Thyroid gland (tissue), 4 donors: ENCODE measurements around the gene FAM53B. TPM values are rescaled to one million over a fixed set of nuclear protein-coding genes. Genes with fewer than 3 reads are reported as not detected.

Experiments
- DNase-seq, 2 donors: peaks; one replicate each; pipeline ENCODE4 v3.0.0-alpha.2; 2019
- H3K27ac ChIP-seq, 3 donors: fragments of 200-600 bp; sonication (generic); 1 replicate in 2 of 3; 2 replicates in 1 of 3; pipeline ENCODE4 v1.5.1; 2016 to 2019; ENCODE audit warnings: mild to moderate bottlenecking in 1 of 3, moderate library complexity in 1 of 3
- H3K27me3 ChIP-seq: fragments of 200-600 bp; sonication (generic); one replicate; pipeline ENCODE4 v1.5.1; 2019
- H3K36me3 ChIP-seq, 2 donors: fragments of 200-600 bp; sonication (generic); one replicate each; pipeline ENCODE4 v1.5.1; 2016 to 2019
- H3K4me1 ChIP-seq, 2 donors: fragments of 200-600 bp; sonication (generic); one replicate each; pipeline ENCODE4 v1.5.1; 2017 to 2019
- H3K4me3 ChIP-seq, 3 donors: fragments of 200-600 bp; sonication (generic); replicated peaks in 1 of 3; 1 replicate in 2 of 3; 2 replicates in 1 of 3; pipeline ENCODE4 v1.5.1; 2016; ENCODE audit warnings: mild to moderate bottlenecking in 1 of 3
- H3K9me3 ChIP-seq: fragments of 200-600 bp; sonication (generic); one replicate; pipeline ENCODE4 v1.5.1; 2017
- CTCF ChIP-seq, 6 experiments: fragments of 200-600 bp in 3 of 6; fragments of 450-650 bp in 3 of 6; sonication (generic) in 3 of 6; IDR thresholded peaks; one replicate each; pipeline ENCODE4 v1.5.1; 2016 to 2019; ENCODE audit warnings: antibody characterized with exemption in 6 of 6, mild to moderate bottlenecking in 2 of 6, inconsistent platforms in 1 of 6, moderate library complexity in 1 of 6
- POLR2A ChIP-seq, 2 donors: fragments of 450-650 bp; IDR thresholded peaks; one replicate each; pipeline ENCODE4 v1.6.1; 2017; ENCODE audit warnings: antibody characterized with exemption in 2 of 2, mild to moderate bottlenecking in 2 of 2, moderate library complexity in 1 of 2
- WGBS, 2 donors: methylation state at CpG; one replicate each; pipeline ENCODE4 v1.1.5; 2017; 5-methylcytosine and 5-hydroxymethylcytosine counted together
- intact Hi-C: fragments of 100-400 bp; cut with DNase I; formaldehyde crosslinking; loops from one replicate; pipeline ENCODE4 v1.15.1; 2023
- total RNA-seq, 4 donors: library from RNA; depleted of rRNA; stranded (reverse); fragments of >200 nt; gene quantifications; one replicate each; pipeline ENCODE4 v1.2.3, GENCODE V29; 2016

FAM53B gene
- total RNA-seq, 4 donors from 2014 or later, result 37.6 to 96.3 (median 80.4) TPM

GRCh38 chr10:124697443-124697836, 46.7 kb downstream of the FAM53B start:
- Histone ChIP-seq H3K27ac (peak overlapping the region; percentile 75 to 92 (median 91)), H3K27me3 (no peaks in the 10 kb centered on the region), H3K4me3 (no peak overlapping the region), H3K9me3 (no peaks in the 10 kb centered on the region), H3K36me3 (no peaks in the 10 kb centered on the region), H3K4me1 (peaks cover 64 to 96% of the 10 kb centered on the region in 2 donors)
- DNase-seq, result no peak
- TF ChIP-seq CTCF (IDR thresholded peaks at IDR 0.05) (no peak), POLR2A (IDR thresholded peaks at IDR 0.05) (no peak)
- WGBS, 2 donors, result 86 to 95% methylated on average over 8 of the region's 8 CpGs
- intact Hi-C loops, result loop anchor here (10.0 kb wide), 1 partner anchor 73 kb away; no protein-coding TSS in a partner anchor

DNA sequence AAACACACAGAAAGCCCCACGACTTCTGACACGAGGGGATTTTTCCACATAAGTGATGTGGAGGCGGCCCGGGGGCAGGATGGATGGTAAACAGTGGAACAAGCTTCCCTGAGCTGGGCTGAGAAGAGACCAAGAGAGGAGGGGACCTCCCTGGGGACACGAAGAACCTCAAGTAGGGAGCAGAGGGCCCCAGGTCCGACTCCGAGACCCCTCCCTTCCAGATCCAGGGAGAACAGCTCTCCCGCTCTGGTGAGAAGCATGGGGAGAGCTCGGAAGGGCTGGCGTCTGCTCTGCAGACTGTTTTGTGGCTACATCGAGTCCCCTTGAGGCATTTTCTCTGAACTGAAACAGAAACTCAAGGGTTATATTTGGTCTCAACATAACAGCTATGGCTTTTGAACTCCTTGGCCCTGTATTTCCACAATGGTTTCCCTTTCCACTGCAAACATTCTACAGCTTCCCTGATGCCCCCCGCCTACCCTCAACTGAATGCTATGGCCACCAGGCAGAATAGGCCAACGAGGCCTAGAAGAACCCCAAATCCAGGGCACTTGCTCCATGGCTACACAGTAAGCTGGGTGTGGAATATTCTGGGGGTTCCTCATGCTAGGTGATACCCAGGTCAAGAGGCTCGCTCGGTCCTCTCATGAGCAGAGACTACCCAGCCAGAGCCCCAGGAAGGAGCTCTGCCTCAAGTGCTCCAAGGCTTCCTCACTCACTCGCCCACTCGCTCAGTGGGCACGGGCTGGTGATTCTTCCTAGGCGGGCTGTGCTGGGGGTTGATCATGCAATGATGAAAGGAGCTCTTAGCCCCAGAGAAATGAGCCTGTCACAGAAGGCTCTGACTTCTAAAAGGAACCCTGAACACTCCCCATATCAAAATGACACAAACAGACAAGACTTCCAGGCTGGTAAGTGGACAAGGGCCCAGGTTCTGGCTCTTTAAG, 47.5 kb downstream of the FAM53B start:
- WGBS, 2 donors, result 62 to 73% methylated on average over 14 to 19 of the region's 19 CpGs
- intact Hi-C loops, result loop anchor here (10.0 kb wide), 1 partner anchor 72 kb away; no protein-coding TSS in a partner anchor

DNA sequence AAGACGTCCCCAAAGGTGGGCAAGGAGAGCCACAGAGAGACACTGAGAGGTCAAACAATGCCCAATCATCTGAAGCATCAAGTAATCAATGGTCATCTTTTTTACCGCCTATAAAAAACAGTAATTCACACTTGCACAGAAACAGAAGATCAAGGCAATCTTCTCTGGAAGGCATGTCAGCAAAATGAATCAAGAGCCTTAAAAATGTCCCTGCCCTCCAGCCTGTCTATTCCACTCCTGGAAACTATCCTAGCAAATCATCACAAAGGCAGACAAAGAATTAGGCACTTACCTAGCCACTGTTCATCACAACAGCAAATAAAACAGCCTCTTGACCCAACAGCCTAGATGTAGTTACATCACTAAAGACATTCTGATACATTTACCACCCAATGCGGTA, 48.9 kb downstream of the FAM53B start:
- Histone ChIP-seq H3K4me3 (no peak overlapping the region), H3K27me3 (no peaks in the 10 kb centered on the region), H3K4me1 (peaks cover 43 to 81% of the 10 kb centered on the region in 2 donors), H3K9me3 (no peaks in the 10 kb centered on the region), H3K27ac (peak overlapping the region; percentile 91 to 92 (median 91)), H3K36me3 (no peaks in the 10 kb centered on the region)
- TF ChIP-seq CTCF (IDR thresholded peaks at IDR 0.05), result no peak
- no peak for TF ChIP-seq POLR2A (IDR thresholded peaks at IDR 0.05)
- DNase-seq, result no peak
- intact Hi-C loops, result loop anchor here (10.0 kb wide), 1 partner anchor 70 kb away; no protein-coding TSS in a partner anchor
- 96% methylated on average over 3 of the region's 3 CpGs for WGBS, 2 donors

More for the DNA sequence above, 47.5 kb downstream of the FAM53B start:
- Histone ChIP-seq H3K9me3 (no peaks in the 10 kb centered on the region), H3K4me1 (peaks cover 57 to 96% of the 10 kb centered on the region in 2 donors), H3K36me3 (no peaks in the 10 kb centered on the region), H3K4me3 (no peak overlapping the region), H3K27me3 (no peaks in the 10 kb centered on the region), H3K27ac (peak overlapping the region; percentile 75 to 92 (median 91))
- no peak for TF ChIP-seq POLR2A (IDR thresholded peaks at IDR 0.05)
- peak; percentile 52 to 56 for DNase-seq

DNA sequence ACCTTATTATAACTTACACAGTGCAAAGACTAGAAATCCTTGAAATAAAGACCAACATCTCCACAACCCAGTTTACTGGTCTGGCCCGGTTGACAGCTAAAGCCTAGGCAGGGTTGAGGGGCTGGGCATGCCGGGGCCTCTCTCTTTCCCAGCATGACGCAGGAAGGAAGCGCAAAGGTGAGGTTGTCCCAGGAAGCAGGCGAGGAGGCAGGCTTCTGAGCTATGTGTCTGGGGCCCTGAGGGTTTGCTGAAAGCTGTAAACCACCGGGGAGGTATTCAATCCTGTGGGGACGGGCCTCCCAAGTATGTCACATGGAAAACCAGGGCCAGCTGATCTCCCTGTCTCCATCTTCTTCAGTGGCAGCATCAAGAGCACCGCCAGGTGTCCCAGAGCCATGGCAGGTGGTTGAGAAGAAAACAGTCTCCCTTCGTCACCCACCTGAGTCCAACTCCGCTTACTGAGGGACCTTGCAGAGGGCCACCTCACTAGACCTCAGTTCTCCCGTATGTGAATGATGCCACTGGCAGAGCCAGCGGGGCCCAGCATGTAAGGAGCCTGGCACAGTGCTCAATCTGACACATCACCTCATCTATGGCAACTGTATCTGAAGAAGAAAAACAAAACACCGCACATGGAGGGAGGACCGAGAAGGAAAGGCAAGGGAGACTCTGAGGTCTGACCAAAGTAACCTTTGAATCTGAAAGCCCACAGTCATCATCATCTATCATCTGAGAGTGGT, 49.5 kb downstream of the FAM53B start:
- intact Hi-C loops, result loop anchor here (10.0 kb wide), 1 partner anchor 70 kb away; no protein-coding TSS in a partner anchor
- no peaks in the 10 kb centered on the region for H3K27me3 ChIP-seq

More for the DNA sequence above, 49.5 kb downstream of the FAM53B start:
- WGBS, 2 donors, result 79 to 87% methylated on average over 14 of the region's 14 CpGs
- Histone ChIP-seq H3K4me3 (no peak overlapping the region), H3K4me1 (peaks cover 43 to 75% of the 10 kb centered on the region in 2 donors), H3K27ac (peak overlapping the region; percentile 91 to 92 (median 91)), H3K36me3 (no peaks in the 10 kb centered on the region), H3K9me3 (no peaks in the 10 kb centered on the region)
- TF ChIP-seq POLR2A (IDR thresholded peaks at IDR 0.05) (no peak), CTCF (IDR thresholded peaks at IDR 0.05) (no peak)
- DNase-seq, result peak in 1 of 2 donors; percentile 40
